Epithelial cell of prostate (primary cell): ENCODE measurements around the gene CLCN6.

ENCODE experiments used
- DNase-seq: peaks from one replicate; pipeline ENCODE4 v3.0.0-alpha.2; 2011; ENCODE audit warnings: low read depth, low spot score
- H3K27ac ChIP-seq: fragments of 450-650 bp; 2 replicates; pipeline ENCODE4 v1.5.1; 2017; ENCODE audit warnings: mild to moderate bottlenecking

CLCN6 gene

DNA sequence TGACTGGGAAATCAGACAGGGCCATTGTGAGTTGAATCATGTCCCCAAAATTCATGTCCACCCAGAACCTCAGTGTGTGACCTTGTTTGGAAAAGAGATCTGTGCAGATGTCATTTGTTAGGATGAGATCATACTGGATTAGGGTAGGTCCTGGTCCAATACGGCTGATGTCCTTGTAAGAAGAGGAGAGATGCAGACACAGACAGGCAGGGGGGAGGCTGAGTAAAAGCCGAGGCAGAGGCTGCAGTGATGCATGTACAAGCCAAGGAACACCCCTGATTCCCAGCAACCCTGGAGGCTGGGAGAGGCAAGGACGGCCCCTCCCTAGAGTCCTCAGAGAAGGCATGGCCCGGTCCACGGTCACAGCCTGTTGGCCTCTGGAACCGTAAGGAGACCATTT is 68.6 kb downstream of the CLCN6 start:
- H3K27ac ChIP-seq, result no peak overlapping the region
- DNase-seq, result no peak

DNA sequence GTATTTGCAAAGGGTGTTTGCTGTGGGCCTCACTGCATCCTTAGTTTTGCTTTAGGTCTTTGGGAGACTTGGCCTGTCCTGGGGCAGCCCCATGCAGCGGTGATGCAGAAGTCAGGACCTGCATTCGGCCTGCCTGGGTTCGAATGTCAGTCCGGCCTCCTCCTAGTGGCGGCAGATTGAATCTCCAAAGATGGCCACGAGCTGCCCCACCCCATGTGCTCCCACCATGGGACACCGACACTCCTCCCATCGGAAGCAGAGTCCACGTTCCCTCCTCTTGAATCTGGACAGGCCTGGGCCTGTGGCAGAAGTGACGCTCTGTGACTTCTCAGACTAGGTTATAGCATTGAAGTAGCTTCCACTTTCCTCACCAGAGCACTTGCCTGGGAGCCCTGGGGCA is 69.1 kb downstream of the CLCN6 start:
- H3K27ac ChIP-seq, result no peak overlapping the region
- DNase-seq, result no peak

DNA sequence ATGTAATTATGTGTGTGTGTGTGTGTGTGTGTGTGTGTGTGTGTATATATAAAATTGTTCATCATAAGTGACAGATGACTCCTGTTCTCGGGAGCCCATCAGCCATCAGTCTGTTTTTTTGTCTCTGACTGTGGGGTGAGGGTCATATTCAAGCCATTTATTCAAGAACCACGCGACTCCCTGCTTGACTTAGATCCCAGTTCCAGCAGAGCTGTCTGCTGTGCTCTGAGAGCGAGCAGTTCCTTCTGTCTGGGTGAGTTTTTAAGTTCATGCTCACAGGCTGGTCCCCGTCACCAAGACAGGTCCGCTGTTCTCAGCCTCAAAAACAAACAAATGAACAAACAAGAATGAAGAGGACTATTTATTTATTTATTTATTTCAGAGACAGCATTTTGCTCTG is 71.1 kb downstream of the CLCN6 start:
- no peak for DNase-seq

GRCh38 chr1:11878081-11878890 is 72.3 kb downstream of the CLCN6 start:
- no peak for DNase-seq
- no peak overlapping the region for H3K27ac ChIP-seq

More for the DNA sequence above, 71.1 kb downstream of the CLCN6 start:
- no peak overlapping the region for H3K27ac ChIP-seq

DNA sequence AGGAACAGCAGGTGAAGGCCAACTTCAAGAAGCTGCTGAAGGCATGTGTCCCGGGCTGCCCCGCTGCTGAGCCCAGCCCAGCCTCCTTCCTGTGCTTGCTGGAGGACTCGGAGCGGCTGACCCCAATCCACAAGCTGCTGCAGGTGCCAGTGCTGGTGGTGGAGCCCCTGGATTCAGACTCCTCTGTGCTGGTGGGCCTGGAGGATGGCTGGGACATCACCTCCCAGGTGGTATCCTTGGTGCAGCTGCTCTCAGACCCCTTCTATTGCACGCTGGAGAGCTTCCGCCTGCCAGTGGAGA is 72.8 kb downstream of the CLCN6 start:
- no peak overlapping the region for H3K27ac ChIP-seq
- no peak for DNase-seq

- H3K27ac ChIP-seq, result no peak overlapping the region
- no peak for DNase-seq
Measured at GRCh38 chr1:11879311-11880180, 73.6 kb downstream of the CLCN6 start.

DNA sequence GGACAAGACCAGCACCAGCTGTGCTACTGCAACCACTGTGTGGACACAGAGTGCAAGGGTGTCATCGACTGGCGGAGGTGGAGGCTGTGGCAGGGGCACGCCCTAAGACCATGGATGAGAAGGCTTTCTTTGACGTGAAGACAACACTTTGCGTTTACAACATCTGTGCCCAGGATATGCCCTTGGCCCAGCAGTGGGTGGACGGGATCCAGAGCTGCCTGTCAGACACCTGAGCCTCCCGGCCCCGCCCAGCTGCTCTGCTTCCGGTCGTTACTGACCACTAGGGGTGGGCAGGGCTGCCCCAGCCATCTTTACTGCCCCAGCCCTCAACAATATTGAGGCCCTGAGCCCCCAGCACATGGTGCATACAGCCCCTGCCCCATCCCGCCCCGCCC is 74.2 kb downstream of the CLCN6 start:
- no peak overlapping the region for H3K27ac ChIP-seq
- no peak for DNase-seq

DNA sequence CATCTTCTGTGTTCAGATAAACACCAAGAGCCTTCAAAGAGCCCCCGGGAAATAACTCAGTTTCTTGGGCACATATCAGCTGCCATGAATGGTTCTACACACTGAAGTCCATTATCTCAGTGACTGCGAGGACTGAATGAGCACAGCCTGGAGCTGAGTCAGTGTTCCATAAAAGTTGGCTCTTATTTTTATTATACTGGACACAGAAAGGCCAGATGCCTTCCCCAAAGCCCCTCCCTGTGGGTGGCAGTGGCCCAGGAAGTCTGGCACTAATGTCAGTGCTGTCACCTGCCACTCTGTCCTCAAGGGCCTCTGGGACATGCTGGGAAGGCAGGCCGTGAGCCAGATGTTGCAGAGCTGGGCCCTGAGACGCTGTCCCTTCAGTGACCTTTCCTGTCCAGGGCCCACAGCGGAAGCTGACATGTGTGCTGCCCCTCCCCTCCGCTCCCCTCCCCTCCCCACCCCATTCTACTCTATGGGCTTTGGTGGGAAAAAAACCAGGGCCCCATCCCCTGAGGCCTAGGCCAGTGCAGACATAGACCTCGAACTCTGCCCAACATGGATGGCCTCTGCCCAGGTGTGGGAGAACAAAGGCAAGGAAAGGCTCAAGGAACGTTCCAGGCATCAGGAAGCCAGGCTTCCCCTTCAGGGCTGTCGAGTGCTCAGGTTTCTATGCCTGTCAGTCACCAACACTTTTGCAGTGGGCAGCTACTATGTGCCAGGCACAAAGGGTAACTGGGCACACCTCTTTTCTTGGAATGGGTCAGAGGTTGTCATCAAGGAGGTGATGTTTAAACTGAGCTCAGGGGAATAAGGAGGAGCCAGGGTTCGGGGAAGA is 75.1 kb downstream of the CLCN6 start:
- no peak for DNase-seq
- no peak overlapping the region for H3K27ac ChIP-seq

GRCh38 chr1:11881749-11882441 is 75.9 kb downstream of the CLCN6 start:
- DNase-seq, result no peak
- H3K27ac ChIP-seq, result no peak overlapping the region

GRCh38 chr1:11882814-11883538 is 77.0 kb downstream of the CLCN6 start:
- no peak for DNase-seq

GRCh38 chr1:11885916-11886315 is 79.9 kb downstream of the CLCN6 start:
- no peak overlapping the region for H3K27ac ChIP-seq
- DNase-seq, result no peak

More at GRCh38 chr1:11882814-11883538, 77.0 kb downstream of the CLCN6 start:
- no peak overlapping the region for H3K27ac ChIP-seq

- no peak for DNase-seq
- H3K27ac ChIP-seq, result no peak overlapping the region
Measured at GRCh38 chr1:11886986-11887665, 81.1 kb downstream of the CLCN6 start.

DNA sequence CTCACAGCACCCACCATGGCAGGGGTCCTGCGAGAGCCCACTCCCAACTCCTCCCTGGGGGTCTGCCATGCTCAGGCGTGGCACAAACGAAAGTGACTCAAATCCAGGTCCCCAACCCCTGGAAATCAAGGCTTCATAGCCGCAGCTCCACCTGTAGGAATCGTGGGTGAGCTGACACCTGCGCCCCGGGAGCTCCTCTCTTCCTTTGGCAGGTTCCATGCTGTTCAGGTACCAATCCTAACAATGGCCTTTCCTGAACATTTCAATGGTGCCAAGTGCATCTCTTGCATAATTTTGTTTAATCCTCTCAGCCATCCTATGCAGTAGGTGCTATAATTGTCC is 81.6 kb downstream of the CLCN6 start:
- H3K27ac ChIP-seq, result no peak overlapping the region
- no peak for DNase-seq

DNA sequence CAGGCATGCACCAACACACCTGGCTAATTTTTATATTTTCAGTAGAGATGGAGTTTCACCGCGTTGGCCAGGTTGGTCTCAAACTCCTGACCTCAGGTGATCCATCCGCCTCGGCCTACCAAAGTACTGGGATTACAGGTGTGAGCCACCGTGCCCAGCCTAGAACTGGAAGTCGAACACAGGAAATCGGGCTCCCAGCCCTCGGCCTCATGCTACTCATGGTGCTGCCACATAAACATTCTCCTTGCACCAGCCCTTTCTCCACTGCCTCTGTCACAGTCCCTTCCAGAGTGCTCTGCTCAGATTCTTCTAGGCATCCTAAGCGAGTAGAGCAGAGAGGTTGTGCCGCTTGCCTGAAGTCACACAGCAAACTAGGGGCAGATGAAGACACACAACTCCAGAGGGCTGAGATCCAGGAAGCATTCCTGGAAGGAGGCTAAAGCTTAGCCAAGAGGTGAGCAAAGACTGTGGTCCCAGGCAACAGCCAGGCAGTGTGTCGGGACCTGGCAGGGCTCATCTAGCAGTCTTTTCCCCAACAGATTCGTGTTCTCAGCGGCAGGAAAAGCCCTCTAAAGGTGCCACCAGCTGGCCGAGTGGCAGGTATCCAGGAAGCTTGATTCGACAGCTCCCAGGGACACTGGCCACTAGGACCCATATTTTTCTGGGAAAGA is 82.3 kb downstream of the CLCN6 start:
- no peak overlapping the region for H3K27ac ChIP-seq
- no peak for DNase-seq

DNA sequence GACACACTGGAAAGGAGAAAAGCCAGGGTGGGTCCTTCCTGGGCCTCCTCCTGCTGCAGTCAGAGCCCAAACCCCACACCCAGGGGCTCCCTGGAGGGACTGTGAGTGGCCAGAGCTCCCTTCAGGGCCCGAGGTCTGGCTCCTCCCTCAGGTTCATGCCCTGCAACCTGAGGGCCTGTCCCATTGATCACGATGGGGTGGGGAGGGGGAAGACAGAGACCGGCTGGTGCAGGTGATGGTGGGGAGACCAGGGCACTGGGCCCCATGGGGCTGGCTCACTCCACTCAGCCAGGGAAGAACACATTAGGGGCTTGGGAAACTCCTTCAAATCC is 82.9 kb downstream of the CLCN6 start:
- no peak for DNase-seq
- no peak overlapping the region for H3K27ac ChIP-seq

GRCh38 chr1:11891433-11892186 is 85.6 kb downstream of the CLCN6 start:
- no peak overlapping the region for H3K27ac ChIP-seq
- no peak for DNase-seq
